HG03521 (cell line): ENCODE results near the gene APOE.
"Not testable (repeated sequence)": the region's sequence is repeated elsewhere in the genome, so short reads cannot be mapped to it uniquely, and the experiment has no call there.

Experiments
- ATAC-seq: cut with Tn5 transposase; IDR thresholded peaks from one replicate; pipeline ENCODE4 v1.9.1; 2021; ENCODE audit warnings: mild to moderate bottlenecking, moderate library complexity; ENCODE audit not compliant: unreplicated experiment

APOE gene

DNA sequence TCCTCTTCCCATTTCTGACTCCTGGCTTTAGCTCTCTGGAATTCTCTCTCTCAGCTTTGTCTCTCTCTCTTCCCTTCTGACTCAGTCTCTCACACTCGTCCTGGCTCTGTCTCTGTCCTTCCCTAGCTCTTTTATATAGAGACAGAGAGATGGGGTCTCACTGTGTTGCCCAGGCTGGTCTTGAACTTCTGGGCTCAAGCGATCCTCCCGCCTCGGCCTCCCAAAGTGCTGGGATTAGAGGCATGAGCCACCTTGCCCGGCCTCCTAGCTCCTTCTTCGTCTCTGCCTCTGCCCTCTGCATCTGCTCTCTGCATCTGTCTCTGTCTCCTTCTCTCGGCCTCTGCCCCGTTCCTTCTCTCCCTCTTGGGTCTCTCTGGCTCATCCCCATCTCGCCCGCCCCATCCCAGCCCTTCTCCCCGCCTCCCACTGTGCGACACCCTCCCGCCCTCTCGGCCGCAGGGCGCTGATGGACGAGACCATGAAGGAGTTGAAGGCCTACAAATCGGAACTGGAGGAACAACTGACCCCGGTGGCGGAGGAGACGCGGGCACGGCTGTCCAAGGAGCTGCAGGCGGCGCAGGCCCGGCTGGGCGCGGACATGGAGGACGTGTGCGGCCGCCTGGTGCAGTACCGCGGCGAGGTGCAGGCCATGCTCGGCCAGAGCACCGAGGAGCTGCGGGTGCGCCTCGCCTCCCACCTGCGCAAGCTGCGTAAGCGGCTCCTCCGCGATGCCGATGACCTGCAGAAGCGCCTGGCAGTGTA lies 2.7 kb downstream of the APOE start:
- ATAC-seq = no peak

DNA sequence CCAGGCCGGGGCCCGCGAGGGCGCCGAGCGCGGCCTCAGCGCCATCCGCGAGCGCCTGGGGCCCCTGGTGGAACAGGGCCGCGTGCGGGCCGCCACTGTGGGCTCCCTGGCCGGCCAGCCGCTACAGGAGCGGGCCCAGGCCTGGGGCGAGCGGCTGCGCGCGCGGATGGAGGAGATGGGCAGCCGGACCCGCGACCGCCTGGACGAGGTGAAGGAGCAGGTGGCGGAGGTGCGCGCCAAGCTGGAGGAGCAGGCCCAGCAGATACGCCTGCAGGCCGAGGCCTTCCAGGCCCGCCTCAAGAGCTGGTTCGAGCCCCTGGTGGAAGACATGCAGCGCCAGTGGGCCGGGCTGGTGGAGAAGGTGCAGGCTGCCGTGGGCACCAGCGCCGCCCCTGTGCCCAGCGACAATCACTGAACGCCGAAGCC lies 3.3 kb downstream of the APOE start:
- no peak for ATAC-seq

DNA sequence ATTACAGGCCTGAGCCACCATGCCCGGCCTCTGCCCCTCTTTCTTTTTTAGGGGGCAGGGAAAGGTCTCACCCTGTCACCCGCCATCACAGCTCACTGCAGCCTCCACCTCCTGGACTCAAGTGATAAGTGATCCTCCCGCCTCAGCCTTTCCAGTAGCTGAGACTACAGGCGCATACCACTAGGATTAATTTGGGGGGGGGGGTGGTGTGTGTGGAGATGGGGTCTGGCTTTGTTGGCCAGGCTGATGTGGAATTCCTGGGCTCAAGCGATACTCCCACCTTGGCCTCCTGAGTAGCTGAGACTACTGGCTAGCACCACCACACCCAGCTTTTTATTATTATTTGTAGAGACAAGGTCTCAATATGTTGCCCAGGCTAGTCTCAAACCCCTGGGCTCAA lies 4.2 kb downstream of the APOE start:
- no peak for ATAC-seq

DNA sequence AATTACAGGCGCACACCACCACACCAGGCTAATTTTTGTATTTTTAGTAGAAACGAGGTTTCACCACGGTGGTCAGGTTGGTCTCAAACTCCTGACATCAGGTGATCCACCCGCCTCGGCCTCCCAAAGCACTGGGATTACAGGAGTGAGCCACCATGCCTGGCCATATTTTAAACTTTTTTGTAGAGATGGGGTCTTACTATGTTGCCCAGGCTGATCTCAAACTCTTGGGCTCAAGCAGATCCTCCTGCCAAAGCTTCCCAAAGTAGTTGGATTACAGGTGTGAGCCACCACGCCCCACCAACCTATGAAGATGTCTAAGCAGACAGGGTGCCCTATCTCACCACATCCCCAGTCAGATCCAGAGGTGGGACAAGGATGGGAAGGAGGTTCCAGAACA lies 6.3 kb downstream of the APOE start:
- not testable (repeated sequence) for ATAC-seq

DNA sequence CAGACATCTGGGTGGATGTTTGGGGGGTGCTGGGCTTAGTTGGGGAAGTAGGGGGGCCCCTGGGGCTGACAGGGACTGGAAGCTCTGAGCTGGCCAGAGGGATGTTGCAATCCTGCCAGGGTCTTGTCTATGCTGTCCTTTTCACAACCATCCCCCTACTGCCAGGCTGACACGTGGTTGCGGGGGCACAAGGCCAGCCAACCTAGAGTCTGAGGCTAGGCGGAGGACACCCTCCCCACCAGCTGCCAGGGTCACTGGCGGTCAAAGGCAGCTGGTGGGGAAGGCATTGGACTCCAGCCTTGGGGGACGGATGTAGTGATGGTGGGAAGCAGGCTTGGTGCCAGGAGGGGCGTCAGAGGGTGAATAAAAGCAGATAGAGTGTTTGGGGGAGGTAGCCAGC lies 7.3 kb downstream of the APOE start:
- no peak for ATAC-seq

DNA sequence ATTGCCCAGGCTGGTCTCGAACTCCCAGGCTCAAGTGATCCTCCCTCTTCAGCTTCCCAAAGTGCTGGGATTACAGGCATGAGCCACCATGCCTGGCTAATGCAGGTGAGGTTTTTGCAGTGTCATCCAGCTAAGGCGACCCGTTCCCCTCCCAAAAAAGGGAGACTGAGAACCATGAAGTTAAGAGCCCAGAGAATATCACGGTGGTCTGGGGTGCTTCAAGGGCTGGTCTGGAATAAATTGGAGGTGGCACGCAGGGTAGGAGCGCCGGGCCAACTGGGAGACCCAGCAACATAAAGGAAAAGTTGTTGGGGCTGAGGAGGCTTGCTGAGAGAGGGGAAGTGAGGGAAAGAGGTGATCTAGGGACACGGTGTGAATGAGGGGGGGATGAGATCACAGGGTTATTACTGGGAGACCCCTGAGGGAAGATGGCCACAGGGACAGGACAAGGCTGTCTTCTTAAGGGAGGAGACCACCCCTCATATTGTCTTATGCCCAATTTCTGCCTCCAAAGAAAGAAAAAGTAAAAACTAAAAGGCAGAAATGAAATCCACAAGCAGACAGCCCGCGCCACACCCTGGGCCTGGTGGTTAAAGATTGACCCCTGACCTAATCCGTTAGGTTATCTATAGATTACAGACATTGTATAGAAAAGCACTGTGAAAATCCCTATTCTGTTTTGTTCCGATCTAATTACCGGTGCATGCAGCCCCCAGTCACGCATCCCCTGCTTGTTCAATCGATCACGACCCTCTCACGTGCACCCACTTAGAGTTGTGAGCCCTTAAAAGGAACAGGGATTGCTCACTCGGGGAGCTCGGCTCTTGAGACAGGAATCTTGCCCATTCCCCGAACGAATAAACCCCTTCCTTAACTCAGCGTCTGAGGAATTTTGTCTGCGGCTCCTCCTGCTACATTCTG lies 8.2 kb downstream of the APOE start:
- not testable (repeated sequence) for ATAC-seq

DNA sequence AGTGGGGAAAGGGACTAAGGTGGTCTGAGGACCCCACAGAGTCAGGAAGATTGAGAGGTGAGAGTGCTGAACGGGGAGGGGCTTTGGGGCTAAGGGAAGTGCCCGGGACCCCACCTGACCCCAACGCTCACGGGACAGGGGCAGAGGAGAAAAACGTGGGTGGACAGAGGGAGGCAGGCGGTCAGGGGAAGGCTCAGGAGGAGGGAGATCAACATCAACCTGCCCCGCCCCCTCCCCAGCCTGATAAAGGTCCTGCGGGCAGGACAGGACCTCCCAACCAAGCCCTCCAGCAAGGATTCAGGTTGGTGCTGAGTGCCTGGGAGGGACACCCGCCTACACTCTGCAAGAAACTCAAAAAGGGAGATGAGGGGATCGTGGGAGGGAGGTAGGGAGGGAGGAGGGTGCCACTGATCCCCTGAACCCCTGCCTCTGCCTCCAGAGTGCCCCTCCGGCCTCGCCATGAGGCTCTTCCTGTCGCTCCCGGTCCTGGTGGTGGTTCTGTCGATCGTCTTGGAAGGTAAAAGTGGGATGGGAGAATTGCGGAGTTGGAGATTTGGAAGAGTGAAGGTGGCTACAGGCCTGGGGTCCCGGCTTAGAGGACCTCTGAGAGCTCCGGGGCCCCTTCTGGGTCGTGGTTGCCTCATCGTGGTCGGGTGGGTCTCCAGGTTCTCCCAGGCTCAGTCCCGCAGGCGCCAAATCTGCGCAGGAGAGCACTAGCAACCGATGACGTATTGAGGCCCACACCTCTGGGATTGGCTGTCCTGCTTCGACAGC lies 9.0 kb downstream of the APOE start, which contains the start of gene APOC1:
APOC1 (plus strand) TSS at position 176 of the 774 bp plus-strand sequence; CDS start at position 460, 284 bp downstream.
- peak; percentile 85 for ATAC-seq

DNA sequence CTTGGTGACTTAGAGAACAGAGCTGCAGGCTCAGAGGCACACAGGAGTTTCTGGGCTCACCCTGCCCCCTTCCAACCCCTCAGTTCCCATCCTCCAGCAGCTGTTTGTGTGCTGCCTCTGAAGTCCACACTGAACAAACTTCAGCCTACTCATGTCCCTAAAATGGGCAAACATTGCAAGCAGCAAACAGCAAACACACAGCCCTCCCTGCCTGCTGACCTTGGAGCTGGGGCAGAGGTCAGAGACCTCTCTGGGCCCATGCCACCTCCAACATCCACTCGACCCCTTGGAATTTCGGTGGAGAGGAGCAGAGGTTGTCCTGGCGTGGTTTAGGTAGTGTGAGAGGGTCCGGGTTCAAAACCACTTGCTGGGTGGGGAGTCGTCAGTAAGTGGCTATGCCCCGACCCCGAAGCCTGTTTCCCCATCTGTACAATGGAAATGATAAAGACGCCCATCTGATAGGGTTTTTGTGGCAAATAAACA lies 18.7 kb downstream of the APOE start:
- no peak for ATAC-seq

DNA sequence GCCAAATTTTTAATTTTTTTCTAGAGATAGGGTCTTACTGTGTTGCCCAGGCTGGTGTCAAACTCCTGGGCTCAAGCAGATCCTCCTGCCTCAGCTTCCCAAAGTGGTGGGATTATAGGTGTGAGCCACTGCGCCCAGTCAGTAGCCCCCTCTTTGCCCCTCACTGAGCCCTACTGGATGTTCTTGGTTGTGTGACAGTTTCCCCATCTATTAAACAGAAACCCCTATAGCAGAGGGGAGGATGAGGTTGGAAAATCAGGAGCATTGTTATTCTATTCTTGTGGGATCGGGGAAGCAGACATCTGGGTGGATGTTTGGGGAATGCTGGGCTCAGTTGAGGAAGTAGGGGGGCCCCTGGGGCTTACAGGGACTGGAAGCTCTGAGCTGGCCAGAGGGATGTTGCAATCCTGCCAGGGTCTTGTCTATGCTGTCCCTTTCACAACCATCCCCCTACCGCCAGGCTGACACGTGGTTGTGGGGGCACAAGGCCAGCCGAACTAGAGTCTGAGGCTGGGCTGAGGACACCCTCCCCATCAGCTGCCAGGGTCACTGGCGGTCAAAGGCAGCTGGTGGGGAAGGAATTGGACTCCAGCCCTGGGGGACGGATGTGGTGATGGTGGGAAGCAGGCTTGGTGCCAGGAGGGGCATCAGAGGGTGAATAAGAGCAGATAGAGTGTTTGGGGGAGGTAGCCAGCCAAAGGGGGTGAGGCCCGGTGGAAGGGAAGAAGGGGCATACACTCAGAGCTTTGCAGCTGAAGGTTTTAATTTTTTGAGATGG lies 19.7 kb downstream of the APOE start:
- ATAC-seq = no peak

DNA sequence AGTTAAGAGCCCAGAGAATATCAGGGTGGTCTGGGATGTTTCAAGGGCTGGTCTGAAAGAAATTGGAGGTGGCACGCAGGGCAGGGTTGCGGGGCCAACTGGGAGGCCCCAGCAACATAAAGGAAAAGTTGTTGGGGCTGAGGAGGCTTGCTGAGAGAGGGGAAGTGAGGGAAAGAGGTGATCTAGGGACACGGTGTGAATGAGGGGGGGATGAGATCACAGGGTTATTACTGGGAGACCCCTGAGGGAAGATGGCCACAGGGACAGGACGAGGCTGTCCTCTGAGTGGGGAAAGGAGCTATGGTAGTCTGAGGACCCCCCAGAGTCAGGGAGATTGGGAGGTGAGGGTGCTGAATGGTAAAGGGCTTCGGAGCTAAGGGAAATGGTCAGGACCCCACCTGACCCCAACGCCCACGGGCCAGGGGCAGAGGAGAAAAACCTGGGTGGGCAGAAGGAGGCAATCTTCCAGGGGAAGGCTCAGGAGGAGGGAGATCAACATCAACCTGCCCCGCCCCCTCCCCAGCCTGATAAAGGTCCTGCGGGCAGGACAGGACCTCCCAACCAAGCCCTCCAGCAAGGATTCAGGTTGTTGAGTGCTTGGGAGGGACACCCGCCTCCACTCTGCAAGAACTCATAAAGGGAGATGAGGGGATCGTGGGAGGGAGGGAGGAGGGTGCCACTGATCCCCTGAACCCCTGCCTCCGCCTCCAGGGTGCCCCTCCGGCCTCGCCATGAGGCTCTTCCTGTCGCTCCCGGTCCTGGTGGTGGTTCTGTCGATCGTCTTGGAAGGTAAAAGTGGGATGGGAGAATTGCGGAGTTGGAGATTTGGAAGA lies 20.9 kb downstream of the APOE start:
- not testable (repeated sequence) for ATAC-seq

DNA sequence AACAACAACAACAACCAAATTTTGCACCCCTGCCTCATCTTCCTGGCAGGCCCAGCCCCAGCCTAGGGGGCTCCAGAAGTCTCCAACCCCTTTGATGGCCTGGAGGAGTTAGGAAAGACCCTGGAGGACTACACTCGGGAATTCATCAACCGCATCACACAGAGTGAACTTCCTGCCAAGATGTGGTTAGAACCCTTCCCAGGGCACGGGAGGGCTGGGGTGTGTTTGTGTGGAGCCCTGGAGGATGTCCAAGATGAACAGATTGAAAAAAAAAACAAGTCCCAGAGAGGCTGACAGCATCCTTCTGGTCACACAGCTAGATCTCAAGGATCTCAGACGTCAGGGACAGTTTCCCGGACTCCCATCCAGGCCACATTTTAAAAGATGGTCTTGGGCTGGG lies 22.1 kb downstream of the APOE start:
- no peak for ATAC-seq

DNA sequence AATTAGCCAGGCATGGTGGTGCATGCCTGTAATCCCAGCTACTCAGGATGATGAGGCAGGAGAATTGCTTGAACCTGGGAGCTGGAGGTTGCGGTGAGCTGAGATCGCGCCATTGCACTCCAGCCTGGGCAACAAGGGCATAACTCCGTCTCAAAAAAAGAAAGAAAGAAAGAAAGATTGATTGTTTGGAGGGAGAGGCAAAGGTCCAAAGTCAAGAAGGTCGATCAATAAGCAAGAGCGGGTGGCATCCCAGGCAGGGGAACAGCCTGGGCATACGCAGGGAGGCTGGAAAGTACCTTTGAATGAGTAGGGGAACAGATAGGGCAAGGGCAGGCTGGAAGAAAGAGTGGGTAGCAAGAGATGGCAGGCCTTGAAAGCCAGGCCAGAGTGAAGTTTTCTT lies 24.5 kb downstream of the APOE start:
- ATAC-seq = no peak

DNA sequence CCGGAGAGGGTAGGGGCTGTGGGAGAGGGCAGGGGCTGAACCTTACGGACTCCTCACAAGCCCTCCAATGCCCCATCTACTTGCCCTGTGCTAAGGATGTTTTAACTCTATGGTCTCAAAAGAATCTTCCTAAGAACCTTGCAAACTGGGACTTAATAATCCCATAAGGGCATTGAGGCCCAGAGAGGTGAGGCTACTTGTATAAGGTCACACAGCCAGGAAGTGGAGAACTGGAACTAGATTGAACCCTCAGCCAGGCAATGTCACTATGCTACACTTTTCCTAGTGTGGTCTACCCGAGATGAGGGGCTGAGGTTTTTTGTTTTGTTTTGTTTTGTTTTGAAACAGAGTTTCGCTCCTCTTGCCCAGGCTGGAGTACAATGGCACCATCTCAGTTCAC lies 25.9 kb downstream of the APOE start:
- no peak for ATAC-seq

DNA sequence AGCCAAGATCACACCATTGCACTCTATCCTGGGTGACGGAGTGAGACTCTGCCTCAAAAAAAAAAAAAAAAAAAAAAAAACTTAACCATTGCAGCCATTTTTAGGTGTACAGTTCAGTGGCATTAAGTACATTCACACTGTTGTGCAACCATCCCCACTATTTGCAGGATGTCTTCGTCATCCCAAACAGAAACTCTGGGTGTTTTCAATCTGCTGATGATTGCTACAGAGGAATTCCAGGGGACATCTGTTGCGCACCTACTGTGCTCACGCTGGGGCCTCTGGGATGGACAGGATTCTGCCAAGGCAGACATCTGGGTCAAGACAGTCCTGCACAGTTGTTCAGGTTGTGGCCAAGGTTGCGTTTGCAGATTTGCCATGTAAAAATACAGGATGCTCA lies 34.1 kb downstream of the APOE start:
- no peak for ATAC-seq

DNA sequence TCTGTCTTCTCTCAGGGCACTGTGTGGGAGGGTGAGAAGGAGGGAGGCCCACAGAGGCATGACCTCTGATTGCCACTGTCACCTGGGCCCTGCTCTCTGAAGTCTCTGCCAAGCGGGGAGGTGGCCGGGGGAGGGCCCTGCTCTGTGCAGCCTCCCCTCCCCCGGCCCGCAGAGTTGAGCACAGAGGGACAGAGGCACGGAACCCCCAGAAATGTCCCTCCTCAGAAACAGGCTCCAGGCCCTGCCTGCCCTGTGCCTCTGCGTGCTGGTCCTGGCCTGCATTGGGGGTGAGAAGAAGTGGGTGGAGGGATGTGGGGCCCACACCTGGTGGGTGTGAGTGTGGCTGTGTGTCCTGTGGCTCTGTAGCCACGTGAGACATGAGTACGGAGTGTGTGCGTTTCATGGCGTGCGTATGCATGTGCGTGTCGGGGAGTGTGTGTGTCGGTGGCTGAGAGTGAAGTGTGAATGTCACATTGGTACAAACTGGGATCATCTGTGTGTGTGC lies 36.5 kb downstream of the APOE start, which contains the start of gene APOC4:
APOC4 (plus strand) TSS at position 171 of the 505 bp plus-strand sequence; CDS start at position 212, 41 bp downstream.
- ATAC-seq = no peak

DNA sequence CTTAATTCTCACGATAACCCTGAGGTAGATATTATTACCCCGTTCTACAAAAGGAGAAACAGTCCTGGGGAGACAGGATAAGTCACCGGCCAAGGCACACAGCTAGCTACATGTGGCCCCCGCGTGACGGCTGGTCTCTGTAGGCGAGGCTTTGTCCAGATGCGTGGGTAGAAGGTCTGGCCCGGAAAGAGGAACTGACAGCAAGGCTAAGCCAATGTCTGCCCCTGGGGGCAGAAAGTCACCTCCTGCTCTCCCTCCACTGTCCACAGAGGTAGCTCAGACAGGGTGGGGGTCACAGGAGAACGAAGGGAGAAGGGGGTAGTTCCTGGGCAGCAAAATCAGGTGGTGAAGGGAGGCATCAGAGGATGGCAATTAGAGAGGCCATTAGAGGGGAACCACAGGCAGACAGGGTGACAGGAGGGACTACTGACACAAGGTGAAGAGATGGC lies 38.2 kb downstream of the APOE start:
- no peak for ATAC-seq

DNA sequence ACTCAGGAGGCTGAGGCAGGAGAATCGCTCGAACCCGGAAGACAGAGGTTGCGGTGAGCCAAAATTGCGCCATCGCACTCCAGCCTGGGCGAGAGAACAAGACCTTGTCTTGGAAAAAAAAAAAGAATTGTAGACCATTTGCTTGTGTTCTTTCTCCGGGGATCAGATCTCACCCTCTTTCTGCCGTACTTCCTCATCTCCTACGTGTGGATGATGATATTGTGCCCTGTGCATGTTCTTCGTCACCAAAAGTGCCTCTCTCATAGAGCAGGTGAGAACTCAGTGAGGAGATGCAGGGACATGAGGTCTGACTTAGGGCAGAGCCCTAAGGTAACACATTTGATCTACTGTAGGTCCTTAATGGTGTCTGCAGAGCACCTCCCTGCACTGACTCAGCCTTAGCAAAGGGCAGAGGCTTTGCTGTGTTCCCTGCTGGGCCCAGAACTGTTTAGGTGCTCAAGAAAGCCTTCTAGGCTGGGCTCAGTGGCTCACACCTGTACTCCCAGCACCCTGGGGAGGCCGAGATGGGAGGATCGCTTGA lies 41.5 kb downstream of the APOE start:
- no peak for ATAC-seq

DNA sequence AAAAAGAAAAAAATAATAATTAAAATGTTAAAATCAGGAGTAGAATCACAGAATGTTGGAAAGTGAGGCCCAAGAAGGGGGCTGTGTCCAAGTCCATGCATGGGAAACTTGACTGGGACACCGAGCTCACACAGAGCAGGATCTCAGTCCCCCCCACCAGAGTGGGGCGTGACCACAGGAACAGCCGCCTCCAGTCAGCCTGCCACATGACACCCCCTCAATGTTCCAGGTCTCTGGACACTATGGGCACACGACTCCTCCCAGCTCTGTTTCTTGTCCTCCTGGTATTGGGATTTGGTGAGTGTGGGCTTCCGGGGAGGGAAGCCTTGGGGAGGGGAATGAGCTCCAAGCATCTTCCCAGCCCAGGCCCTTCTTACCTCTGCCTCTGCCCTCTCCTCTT lies 42.6 kb downstream of the APOE start:
- no peak for ATAC-seq
